GM18870 (cell line): ENCODE measurements around the gene ROBO3.
A peak's percentile ranks its signal among the peaks of the same experiment; 100 is the strongest.

Source experiments
- ATAC-seq: cut with Tn5 transposase; IDR thresholded peaks from one replicate; pipeline ENCODE4 v1.9.1; 2021; ENCODE audit warnings: moderate library complexity; ENCODE audit not compliant: unreplicated experiment

Gene ROBO3

GRCh38 chr11:124917115-124917637 lies 51.9 kb downstream of the ROBO3 start:
- no peak for ATAC-seq

DNA sequence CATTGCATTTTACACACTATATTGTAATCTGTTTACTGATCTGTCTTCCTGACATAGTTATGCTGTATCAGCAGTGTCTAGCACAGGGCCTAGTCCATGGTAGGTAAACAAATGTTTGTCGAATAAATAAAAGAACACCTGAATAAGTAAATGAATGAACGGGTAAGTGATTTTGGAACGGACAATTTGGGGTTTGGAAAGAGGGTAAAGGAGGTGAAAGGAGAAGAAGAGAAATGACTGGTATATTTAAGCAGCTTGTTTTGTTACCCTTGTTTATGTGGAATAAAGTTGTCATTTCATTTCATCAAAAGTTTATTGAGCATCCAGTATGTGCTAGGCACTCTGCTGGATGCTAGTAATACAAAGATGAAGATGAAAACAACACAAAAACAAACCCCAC lies 53.7 kb downstream of the ROBO3 start, which contains the start of gene HEPN1:
Gene HEPN1 (plus strand): TSS at position 301 of the 400 bp plus-strand sequence.
- ATAC-seq: no peak

GRCh38 chr11:124919898-124920297 lies 54.7 kb downstream of the ROBO3 start:
- ATAC-seq: no peak

- ATAC-seq: no peak
These were observed 55.1 kb downstream of the ROBO3 start for GRCh38 chr11:124920356-124920755.

DNA sequence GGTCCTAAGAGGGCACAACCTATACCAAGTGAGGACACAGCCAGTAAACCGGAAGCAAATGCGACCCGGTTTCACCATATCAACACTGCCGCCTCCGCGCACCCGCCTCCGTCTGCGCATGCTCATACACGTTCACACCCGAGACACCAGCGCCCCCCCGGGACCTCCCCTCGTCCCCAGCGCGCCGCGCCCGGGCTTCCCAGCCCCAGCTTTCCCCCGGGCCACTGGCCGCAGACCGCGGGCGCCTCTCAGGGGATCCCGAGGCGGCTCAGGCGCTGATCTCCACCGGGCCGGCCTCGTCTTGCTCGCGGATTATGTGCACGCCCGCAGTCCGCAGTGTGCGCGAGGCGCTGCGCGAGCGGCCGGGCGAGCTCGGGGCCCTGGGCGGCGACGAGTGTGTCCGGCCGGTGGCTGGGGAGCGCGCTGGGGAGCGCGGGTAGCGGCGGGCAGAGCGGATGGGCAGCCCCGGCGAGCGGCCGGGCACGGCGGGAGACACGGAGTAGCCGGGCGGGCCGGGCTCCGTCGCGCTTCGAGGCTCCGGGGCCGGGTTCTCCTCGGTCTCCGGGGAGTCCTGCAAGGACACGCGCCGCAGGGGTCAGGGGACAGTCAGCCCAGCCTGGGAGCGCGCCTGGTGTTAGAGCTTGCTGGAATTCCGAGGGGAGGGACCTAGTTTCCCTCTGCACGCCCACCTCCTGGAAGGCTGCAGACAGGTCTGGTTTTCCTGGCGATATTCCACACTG lies 55.8 kb downstream of the ROBO3 start:
- ATAC-seq: no peak

DNA sequence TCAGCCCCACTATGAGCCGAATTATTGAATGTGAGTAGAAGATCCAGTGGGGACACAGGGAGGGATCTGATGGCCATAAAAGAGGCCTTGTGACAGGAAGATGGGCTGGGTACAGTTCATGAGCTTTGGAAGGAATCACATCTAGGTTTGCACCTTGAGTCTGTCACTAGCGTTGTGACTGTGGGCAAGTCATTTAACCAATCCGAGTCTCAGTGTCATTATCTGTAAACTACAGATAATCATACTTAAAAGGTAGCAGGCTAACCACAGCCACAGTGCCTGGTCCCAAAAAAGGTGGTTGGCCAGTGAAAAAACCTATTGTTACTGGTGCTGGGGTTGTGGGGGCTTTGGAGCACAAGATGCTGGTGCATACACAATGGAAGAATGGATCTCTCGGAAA lies 57.6 kb downstream of the ROBO3 start:
- no peak for ATAC-seq

DNA sequence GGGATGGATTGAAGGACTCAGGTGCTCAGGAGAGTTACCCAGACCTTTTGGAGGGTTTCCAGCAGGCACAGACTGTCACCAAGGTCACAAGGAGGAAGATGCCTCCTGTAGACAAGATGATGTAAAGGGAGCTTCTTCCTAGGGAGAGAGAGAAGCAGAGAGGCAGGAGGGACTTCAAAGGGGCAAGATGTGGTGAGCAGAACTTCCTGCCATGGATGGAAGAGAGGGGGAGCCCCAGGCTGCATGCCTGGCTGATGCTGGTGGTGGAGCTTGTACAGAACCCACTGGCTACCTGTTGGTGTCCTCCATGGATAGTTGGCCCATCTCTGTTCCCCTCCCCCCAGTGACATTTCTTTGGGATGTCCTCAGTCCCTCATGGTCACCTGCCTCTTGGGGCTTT lies 58.1 kb downstream of the ROBO3 start:
- no peak for ATAC-seq

GRCh38 chr11:124928942-124929665 lies 63.9 kb downstream of the ROBO3 start:
- ATAC-seq: no peak

DNA sequence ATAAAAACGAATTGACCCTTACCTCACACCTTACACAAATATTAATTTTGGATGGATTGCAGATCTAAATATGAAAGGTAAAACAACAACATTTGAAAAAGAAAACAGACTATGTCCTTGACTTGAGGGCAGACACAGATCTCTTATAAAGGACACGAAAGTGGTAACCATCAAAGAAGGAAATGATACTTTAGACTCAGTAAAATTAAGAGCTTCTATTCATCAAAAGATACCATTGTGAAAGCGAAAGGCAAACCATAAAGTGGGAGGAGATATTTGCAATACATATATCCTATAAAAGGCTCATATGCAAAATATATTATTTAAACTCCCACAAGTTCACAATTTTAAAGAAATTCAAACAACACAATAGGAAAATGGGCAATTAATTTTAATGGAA lies 65.6 kb downstream of the ROBO3 start:
- peak; percentile 65 for ATAC-seq
